Lung (tissue), 12 donors: ENCODE data around the gene KCNG1. TPM values are rescaled to one million over a fixed set of nuclear protein-coding genes. Genes with fewer than 3 reads are reported as not detected.

Experiments
- ATAC-seq: fragments of 200-7000 bp; cut with Tn5 transposase; one replicate; pipeline ENCODE4 v1.9.1; 2020; ENCODE audit warnings: moderate number of reproducible peaks; ENCODE audit not compliant: insufficient read depth, low FRiP score
- DNase-seq, 3 donors: peaks; one replicate each; pipeline ENCODE4 v3.0.0-alpha.2; 2013 to 2017
- H3K27ac ChIP-seq, 2 donors: one replicate each; pipeline ENCODE4 v1.5.1; 2013; ENCODE audit warnings: mild to moderate bottlenecking in 2 of 2, moderate library complexity in 2 of 2, control low read depth in 1 of 2, inconsistent platforms in 1 of 2, low read depth in 1 of 2, low read length in 1 of 2
- H3K27me3 ChIP-seq, 3 donors: one replicate each; pipeline ENCODE4 v1.5.1; 2013; ENCODE audit warnings: low read length in 2 of 3; ENCODE audit not compliant: control insufficient read depth in 3 of 3, insufficient read depth in 3 of 3
- H3K36me3 ChIP-seq, 4 donors: one replicate each; pipeline ENCODE4 v1.5.1; 2013; ENCODE audit warnings: low read length in 4 of 4, mild to moderate bottlenecking in 1 of 4, moderate library complexity in 1 of 4; ENCODE audit not compliant: control insufficient read depth in 4 of 4, insufficient read depth in 4 of 4
- H3K4me1 ChIP-seq, 5 donors: one replicate each; pipeline ENCODE4 v1.5.1; 2013; ENCODE audit warnings: low read length in 5 of 5, mild to moderate bottlenecking in 2 of 5, moderate library complexity in 1 of 5; ENCODE audit not compliant: control insufficient read depth in 5 of 5, insufficient read depth in 5 of 5
- H3K4me3 ChIP-seq: one replicate; pipeline ENCODE4 v1.5.1; 2013; ENCODE audit warnings: mild to moderate bottlenecking, control low read depth, moderate library complexity
- H3K9ac ChIP-seq, 2 donors: one replicate each; pipeline ENCODE4 v1.5.1; 2013; ENCODE audit warnings: low read length in 2 of 2, control low read depth in 1 of 2; ENCODE audit not compliant: insufficient read depth in 1 of 2
- H3K9me3 ChIP-seq, 4 donors: one replicate each; pipeline ENCODE4 v1.5.1; 2013; ENCODE audit warnings: low read length in 3 of 4, mild to moderate bottlenecking in 1 of 4, moderate library complexity in 1 of 4; ENCODE audit not compliant: control insufficient read depth in 4 of 4, insufficient read depth in 3 of 4
- WGBS, 2 donors: extraction: QIAGEN DNeasy Blood & Tissue Kit; methylation state at CpG; one replicate each; pipeline ENCODE4 v1.1.7; 2013; 5-methylcytosine and 5-hydroxymethylcytosine counted together
- polyA plus RNA-seq, 2 donors: library from polyadenylated mRNA; stranded (reverse); fragments of 200-250 nt; gene quantifications; one replicate each; pipeline ENCODE4 v1.2.1, GENCODE V29; 2013
- total RNA-seq, 2 donors: library from RNA; depleted of rRNA in 1 of 2; stranded (reverse); fragments of >200 nt in 1 of 2; gene quantifications; one replicate each; pipeline ENCODE4 v1.2.1, GENCODE V29; 2014 to 2021
- TF ChIP-seq, protein P1 (sequence below): IDR thresholded peaks from 2 replicates; pipeline ENCODE4 v1.5.1; 2012; ENCODE audit warnings: mild to moderate bottlenecking; ENCODE audit errors: control extremely low read depth, extremely low read depth
- donor health status: control.
- donor health status: control.
- donor health status: Bipolar disorder and iron deficiency.
- donor health status: healthy.
- donor health status: DM: yes; HTN: yes; CAD: no.

The KCNG1 gene
- total and polyA plus RNA-seq, 4 donors = 0.14 to 0.58 (median 0.42) TPM

DNA sequence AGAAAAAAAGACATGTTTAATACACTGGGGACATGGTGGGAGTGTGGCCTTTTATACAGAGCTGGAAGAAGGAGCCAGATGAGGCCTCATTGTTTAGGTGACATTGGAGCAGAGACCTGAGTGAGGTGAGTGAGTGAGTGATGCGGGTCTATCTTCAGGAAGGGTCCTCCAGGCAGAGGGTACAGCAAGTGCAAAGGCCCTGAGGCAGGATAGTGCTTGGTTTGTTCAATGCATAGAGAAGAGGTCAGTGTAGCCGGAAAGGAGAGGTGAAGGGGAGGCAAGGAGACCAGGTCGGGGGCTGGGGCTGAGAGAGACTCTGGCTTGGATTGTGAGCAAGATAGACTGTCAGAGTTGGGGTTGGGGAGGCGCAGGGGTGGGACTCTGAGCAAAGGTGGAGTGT, 23.6 kb downstream of the KCNG1 start:
- no peak overlapping the region for H3K27ac ChIP-seq
- TF ChIP-seq, protein P1, sequence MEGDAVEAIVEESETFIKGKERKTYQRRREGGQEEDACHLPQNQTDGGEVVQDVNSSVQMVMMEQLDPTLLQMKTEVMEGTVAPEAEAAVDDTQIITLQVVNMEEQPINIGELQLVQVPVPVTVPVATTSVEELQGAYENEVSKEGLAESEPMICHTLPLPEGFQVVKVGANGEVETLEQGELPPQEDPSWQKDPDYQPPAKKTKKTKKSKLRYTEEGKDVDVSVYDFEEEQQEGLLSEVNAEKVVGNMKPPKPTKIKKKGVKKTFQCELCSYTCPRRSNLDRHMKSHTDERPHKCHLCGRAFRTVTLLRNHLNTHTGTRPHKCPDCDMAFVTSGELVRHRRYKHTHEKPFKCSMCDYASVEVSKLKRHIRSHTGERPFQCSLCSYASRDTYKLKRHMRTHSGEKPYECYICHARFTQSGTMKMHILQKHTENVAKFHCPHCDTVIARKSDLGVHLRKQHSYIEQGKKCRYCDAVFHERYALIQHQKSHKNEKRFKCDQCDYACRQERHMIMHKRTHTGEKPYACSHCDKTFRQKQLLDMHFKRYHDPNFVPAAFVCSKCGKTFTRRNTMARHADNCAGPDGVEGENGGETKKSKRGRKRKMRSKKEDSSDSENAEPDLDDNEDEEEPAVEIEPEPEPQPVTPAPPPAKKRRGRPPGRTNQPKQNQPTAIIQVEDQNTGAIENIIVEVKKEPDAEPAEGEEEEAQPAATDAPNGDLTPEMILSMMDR = no peak
- ATAC-seq (no peak), DNase-seq (no peak)
- peaks cover 0 to 9% (median 0%) of the 10 kb centered on the region in 3 donors for H3K27me3 ChIP-seq
- no peaks in the 10 kb centered on the region for H3K36me3 ChIP-seq
- no peak overlapping the region for H3K4me3 ChIP-seq
- H3K4me1 ChIP-seq = peaks cover 0 to 3% (median 0%) of the 10 kb centered on the region in 5 donors
- 89 to 90% methylated on average over 4 of the region's 4 CpGs for WGBS, 2 donors
- H3K9me3 ChIP-seq = no peaks in the 10 kb centered on the region
- no peak overlapping the region for H3K9ac ChIP-seq

DNA sequence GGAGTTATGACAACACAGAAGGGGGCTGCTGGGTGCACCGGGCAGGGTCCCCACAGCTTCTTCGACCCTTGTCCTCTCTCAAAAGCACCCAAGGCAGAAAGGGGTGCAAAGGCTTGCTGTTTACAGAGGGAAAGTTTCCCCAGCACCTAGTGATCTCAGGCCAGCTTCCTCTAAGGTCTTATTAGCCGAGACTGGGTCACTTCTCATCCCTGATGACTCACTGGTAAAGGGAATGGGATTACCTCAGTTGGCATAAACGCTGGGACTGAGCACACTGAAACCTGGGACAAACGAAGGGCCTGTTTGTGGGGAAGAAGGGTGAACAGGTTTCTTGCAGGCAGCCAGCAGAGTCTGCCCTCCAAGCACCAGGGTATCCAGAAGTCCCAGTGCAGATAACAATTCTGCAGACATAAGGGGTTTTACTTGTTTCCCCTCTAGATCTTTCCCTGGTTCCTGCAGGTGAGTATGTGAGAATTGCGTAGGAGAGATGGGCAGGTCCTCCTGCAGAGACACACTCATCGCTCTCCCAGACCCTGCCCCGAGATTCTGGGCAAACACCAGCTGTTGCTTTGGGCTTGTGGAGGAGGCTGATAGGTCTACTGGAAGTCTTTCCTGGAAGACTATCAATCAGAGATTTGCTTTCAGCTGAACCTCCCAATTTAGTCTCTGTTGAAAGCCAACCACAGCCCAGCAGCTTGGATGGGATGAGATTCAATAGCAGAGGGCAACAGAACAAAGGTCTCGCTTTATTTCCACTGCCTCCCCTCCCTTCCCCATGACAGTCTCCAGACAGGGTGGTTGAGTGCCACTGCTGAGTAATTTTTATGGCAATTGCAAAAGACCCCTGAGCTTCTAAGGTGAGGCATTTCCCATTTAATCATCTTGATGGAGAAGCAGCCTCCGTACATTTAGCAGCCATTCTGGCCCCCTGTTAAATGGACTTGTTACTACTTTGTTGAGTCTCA, 25.7 kb downstream of the KCNG1 start:
- Histone ChIP-seq H3K27me3 (peaks cover 0 to 9% (median 2%) of the 10 kb centered on the region in 3 donors), H3K27ac (no peak overlapping the region), H3K9ac (no peak overlapping the region), H3K36me3 (no peaks in the 10 kb centered on the region), H3K4me3 (no peak overlapping the region), H3K9me3 (peaks cover 0 to 3% (median 2%) of the 10 kb centered on the region in 4 donors), H3K4me1 (peaks cover 0 to 3% (median 0%) of the 10 kb centered on the region in 5 donors)
- WGBS, 2 donors = 51 to 66% methylated on average over 10 of the region's 10 CpGs
- TF ChIP-seq, protein P1 = no peak
- DNase-seq = no peak
- ATAC-seq = no peak

DNA sequence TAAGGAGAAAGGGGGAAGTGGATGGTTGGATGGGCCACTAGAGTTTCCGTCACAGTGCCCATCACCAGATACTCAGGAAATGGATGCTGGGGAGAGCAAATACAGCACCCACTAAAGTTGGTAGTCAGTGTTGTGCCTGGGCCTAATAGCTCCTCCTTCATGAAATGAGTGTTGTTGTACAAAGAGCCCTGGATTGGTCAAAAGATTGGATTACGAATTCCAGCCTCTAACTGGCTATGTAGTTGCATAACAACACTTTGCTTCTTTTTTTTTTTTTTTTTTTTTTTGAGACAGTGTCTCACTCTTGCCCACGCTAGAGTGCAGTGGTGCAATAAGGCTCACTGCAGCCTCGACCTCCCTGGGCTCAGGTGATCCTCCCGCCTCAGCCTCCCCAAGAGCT, 27.4 kb downstream of the KCNG1 start:
- H3K9ac ChIP-seq = no peak overlapping the region
- peaks cover 0 to 5% (median 0%) of the 10 kb centered on the region in 5 donors for H3K4me1 ChIP-seq
- DNase-seq (peak in 1 of 3 donors; percentile 15), ATAC-seq (no peak)
- no peaks in the 10 kb centered on the region for H3K36me3 ChIP-seq
- WGBS, 2 donors = 69 to 72% methylated on average over 5 of the region's 5 CpGs
- peaks cover 0 to 9% (median 2%) of the 10 kb centered on the region in 3 donors for H3K27me3 ChIP-seq
- H3K9me3 ChIP-seq = peaks cover 0 to 3% (median 2%) of the 10 kb centered on the region in 4 donors
- no peak overlapping the region for H3K4me3 ChIP-seq
- TF ChIP-seq, protein P1 = no peak
- H3K27ac ChIP-seq = no peak overlapping the region
